Endometrium (tissue), 2 donors: ENCODE results near the gene KIF21A.

Experiments used
- FAIRE-seq: peaks from 2 replicates; lab custom pipeline; 2012; peaks lifted over from hg19 to GRCh38; lab: Jason Lieb, UNC
- donor health status: control.
- donor health status: control.

KIF21A gene

DNA sequence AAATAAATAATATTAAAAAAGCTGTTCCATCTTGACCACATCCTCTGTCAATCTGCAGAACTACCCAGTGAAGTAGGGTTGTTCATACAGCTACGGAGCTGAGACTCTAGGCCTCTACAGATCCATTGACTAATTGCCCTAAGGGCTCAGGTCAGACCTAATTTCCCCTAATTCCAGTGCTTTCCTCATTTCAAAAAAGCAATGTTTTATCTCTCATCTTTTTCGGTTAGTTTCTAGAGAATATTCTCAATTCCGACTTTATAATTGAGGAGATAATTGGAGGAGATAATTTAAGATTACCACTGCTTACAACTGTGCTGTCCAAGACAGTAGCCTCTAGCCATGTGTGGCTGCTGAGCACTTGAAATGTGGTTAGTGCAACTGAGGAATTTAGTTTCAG lies 167.1 kb downstream of the KIF21A start:
- no peak for FAIRE-seq

- peak; percentile 50 for FAIRE-seq
Observed at GRCh38 chr12:39272871-39273655, 169.9 kb downstream of the KIF21A start.

DNA sequence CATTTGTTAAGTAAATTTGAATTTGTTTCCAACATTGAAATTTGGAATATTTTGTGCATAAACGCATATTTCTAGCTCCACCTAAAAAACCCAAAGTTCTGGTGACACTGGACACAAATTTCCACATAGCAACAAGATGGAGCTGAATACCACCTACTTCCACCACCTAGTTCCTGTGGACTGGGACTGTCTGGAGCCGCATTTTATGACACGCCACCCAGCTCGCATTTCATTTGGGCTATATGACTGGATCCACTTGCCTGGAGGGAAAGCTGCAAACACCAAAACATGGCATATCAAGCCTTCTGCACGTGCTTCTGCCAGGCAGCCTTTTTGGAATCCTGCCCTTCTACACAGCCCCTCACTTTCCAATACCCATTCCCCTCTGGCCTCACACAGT lies 173.4 kb downstream of the KIF21A start:
- no peak for FAIRE-seq

GRCh38 chr12:39267886-39268285 lies 175.0 kb downstream of the KIF21A start:
- FAIRE-seq: no peak

DNA sequence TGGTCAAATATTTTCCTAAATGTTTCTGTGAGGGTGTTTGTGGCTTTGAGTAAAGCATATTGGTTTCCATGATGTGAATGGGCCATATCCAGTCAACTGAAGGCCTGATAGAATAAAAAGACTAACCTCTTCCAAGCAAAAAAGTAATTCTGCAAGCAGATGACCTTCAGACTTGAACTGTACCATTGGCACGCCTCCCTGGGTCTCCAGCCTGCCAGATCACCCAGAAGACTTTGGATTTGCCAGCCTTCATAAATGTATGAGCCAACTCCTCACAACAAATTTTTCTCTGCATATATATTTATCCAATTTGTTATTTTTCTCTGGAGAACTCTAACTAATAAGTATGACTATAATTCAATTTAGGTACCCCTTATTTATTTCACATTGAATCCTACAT lies 190.3 kb downstream of the KIF21A start:
- FAIRE-seq: no peak
